Measurements from ENCODE around the gene EPHA4. TPM values are rescaled to one million over a fixed set of nuclear protein-coding genes. Genes with fewer than 3 reads are reported as not detected.

EPHA4 gene
- total RNA-seq, 1 experiment from 2014 or later, result 3.3 TPM

- ChIA-PET POLR2A (ENCODE audit: unreplicated experiment) (interaction anchor here (0.5 kb wide), 1 partner anchor 33 kb away, joined by 7 read pairs; no protein-coding TSS in a partner anchor), CTCF (no interaction called here)
- Histone ChIP-seq H3K4me3 (ENCODE audit: low read length) (no peak overlapping the region), H3K9me3 (ENCODE audit: low read length) (no peaks in the 10 kb centered on the region), H2AFZ (ENCODE audit: low read length) (no peak overlapping the region), H3F3A (ENCODE audit: low read length, unreplicated experiment) (no peaks in the 10 kb centered on the region), H3K79me2 (ENCODE audit: low read length) (no peaks in the 10 kb centered on the region), H3K4me2 (ENCODE audit: low read length) (no peak overlapping the region), H3K27me3 (ENCODE audit: low read length) (peaks cover 22% of the 10 kb centered on the region; the same call in 1 of the 2 replicates), H3K27ac (ENCODE audit: low read length) (no peak overlapping the region), H3K9ac (ENCODE audit: low read length) (no peak overlapping the region), H3K36me3 (ENCODE audit: low read depth, low read length) (no peaks in the 10 kb centered on the region), H4K20me1 (ENCODE audit: low read length) (no peaks in the 10 kb centered on the region), H3K9me2 (replicated peaks; ENCODE audit: low read length) (no peaks in the 10 kb centered on the region), H3K4me1 (ENCODE audit: insufficient read depth, low read length) (no peaks in the 10 kb centered on the region)
- no peak for ATAC-seq
- TF ChIP-seq EZH2 (IDR thresholded peaks at IDR 0.05; ENCODE audit: low read length, unreplicated experiment) (no peak), CTCF (conservative IDR thresholded peaks at IDR 0.05; ENCODE audit: low read depth, low read length) (no peak), EZH2phosphoT487 (IDR thresholded peaks at IDR 0.05; ENCODE audit: borderline replicate concordance, low read length) (no peak)
- no TSS peak for BruUV-seq (replicated peaks)
- DNase-seq, result no peak
- intact Hi-C loops (cut with micrococcal nuclease), result no loop called here
Observed at GRCh38 chr2:221612161-221612560, 40.1 kb upstream of the EPHA4 start.

GRCh38 chr2:221610675-221611074, 38.6 kb upstream of the EPHA4 start:
- no peaks in the 10 kb centered on the region for H3K4me1 ChIP-seq (ENCODE audit: insufficient read depth, low read length)
- H3K4me2 ChIP-seq (ENCODE audit: low read length), result no peak overlapping the region
- ChIA-PET CTCF (no interaction called here), POLR2A (ENCODE audit: unreplicated experiment) (no interaction called here)
- TF ChIP-seq CTCF (conservative IDR thresholded peaks at IDR 0.05; ENCODE audit: low read depth, low read length) (no peak), EZH2 (IDR thresholded peaks at IDR 0.05; ENCODE audit: low read length, unreplicated experiment) (no peak), EZH2phosphoT487 (IDR thresholded peaks at IDR 0.05; ENCODE audit: borderline replicate concordance, low read length) (no peak)
- H3F3A ChIP-seq (ENCODE audit: low read length, unreplicated experiment), result no peaks in the 10 kb centered on the region
- no peak overlapping the region for H3K27ac ChIP-seq (ENCODE audit: low read length)
- H3K9me3 ChIP-seq (ENCODE audit: low read length), result no peaks in the 10 kb centered on the region
- H4K20me1 ChIP-seq (ENCODE audit: low read length), result no peaks in the 10 kb centered on the region
- peaks cover 25% of the 10 kb centered on the region for H3K27me3 ChIP-seq (ENCODE audit: low read length)
- no peak overlapping the region for H2AFZ ChIP-seq (ENCODE audit: low read length)
- no peaks in the 10 kb centered on the region for H3K36me3 ChIP-seq (ENCODE audit: low read depth, low read length)
- ATAC-seq (no peak), DNase-seq (no peak)
- intact Hi-C loops (cut with micrococcal nuclease), result no loop called here
- H3K79me2 ChIP-seq (ENCODE audit: low read length), result no peaks in the 10 kb centered on the region
- H3K9me2 ChIP-seq (replicated peaks; ENCODE audit: low read length), result no peaks in the 10 kb centered on the region
- BruUV-seq (replicated peaks), result no TSS peak
- H3K4me3 ChIP-seq (ENCODE audit: low read length), result no peak overlapping the region
- no peak overlapping the region for H3K9ac ChIP-seq (ENCODE audit: low read length)

- no peak for ATAC-seq
- peaks cover 29% of the 10 kb centered on the region for H3K27me3 ChIP-seq (ENCODE audit: low read length)
- no peak for DNase-seq
- no peak overlapping the region for H3K4me2 ChIP-seq (ENCODE audit: low read length)
- TF ChIP-seq EZH2phosphoT487 (IDR thresholded peaks at IDR 0.05; ENCODE audit: borderline replicate concordance, low read length) (no peak), CTCF (conservative IDR thresholded peaks at IDR 0.05; ENCODE audit: low read depth, low read length) (no peak), EZH2 (IDR thresholded peaks at IDR 0.05; ENCODE audit: low read length, unreplicated experiment) (no peak)
- H3K9me2 ChIP-seq (replicated peaks; ENCODE audit: low read length), result no peaks in the 10 kb centered on the region
- ChIA-PET POLR2A (ENCODE audit: unreplicated experiment) (no interaction called here), CTCF (no interaction called here)
- no peaks in the 10 kb centered on the region for H3F3A ChIP-seq (ENCODE audit: low read length, unreplicated experiment)
- no peaks in the 10 kb centered on the region for H3K9me3 ChIP-seq (ENCODE audit: low read length)
- intact Hi-C loops (cut with micrococcal nuclease), result no loop called here
- BruUV-seq (replicated peaks), result no TSS peak
- H2AFZ ChIP-seq (ENCODE audit: low read length), result no peak overlapping the region
- no peak overlapping the region for H3K27ac ChIP-seq (ENCODE audit: low read length)
- no peak overlapping the region for H3K4me3 ChIP-seq (ENCODE audit: low read length)
- H3K9ac ChIP-seq (ENCODE audit: low read length), result no peak overlapping the region
- H3K36me3 ChIP-seq (ENCODE audit: low read depth, low read length), result no peaks in the 10 kb centered on the region
- H4K20me1 ChIP-seq (ENCODE audit: low read length), result no peaks in the 10 kb centered on the region
- no peaks in the 10 kb centered on the region for H3K79me2 ChIP-seq (ENCODE audit: low read length)
- no peaks in the 10 kb centered on the region for H3K4me1 ChIP-seq (ENCODE audit: insufficient read depth, low read length)
Observed at GRCh38 chr2:221610255-221610654, 38.2 kb upstream of the EPHA4 start.
